ENCODE measurements around the gene TBC1D3G.
"Not testable (repeated sequence)": the region's sequence is repeated elsewhere in the genome, so short reads cannot be mapped to it uniquely, and the experiment has no call there.

The TBC1D3G gene

GRCh38 chr17:36323584-36323983 lies at the start of gene TBC1D3G:
TBC1D3G (plus strand) TSS chr17:36323884; CDS start chr17:36325412, 1,528 bp downstream.
- DNase-seq: not testable (repeated sequence)

- not testable (repeated sequence) for DNase-seq
Measured at GRCh38 chr17:36283256-36283655, 40.4 kb upstream of the TBC1D3G start.

GRCh38 chr17:36284219-36284618 lies 39.5 kb upstream of the TBC1D3G start:
- DNase-seq: not testable (repeated sequence)

- DNase-seq: not testable (repeated sequence)
Measured at GRCh38 chr17:36289965-36290612, 33.6 kb upstream of the TBC1D3G start.

- not testable (repeated sequence) for DNase-seq
Measured at GRCh38 chr17:36295161-36295560, 28.5 kb upstream of the TBC1D3G start.

- DNase-seq: not testable (repeated sequence)
Measured at GRCh38 chr17:36315736-36316135, 7.9 kb upstream of the TBC1D3G start.

GRCh38 chr17:36362496-36362895 lies 38.8 kb downstream of the TBC1D3G start:
- DNase-seq: not testable (repeated sequence)

- DNase-seq: not testable (repeated sequence)
Measured at GRCh38 chr17:36375938-36376337, 52.3 kb downstream of the TBC1D3G start.

Measured in DMS79 treated with DMSO at 0.1 percent for 48 hours (cell line).